Measurements from ENCODE around the gene GPATCH8. TPM values are rescaled to one million over a fixed set of nuclear protein-coding genes. Genes with fewer than 3 reads are reported as not detected.
A peak's percentile ranks its signal among the peaks of the same experiment; 100 is the strongest.

Gene GPATCH8
- total RNA-seq, result 10 to 100 TPM; 45.4 to 49.7 TPM

DNA sequence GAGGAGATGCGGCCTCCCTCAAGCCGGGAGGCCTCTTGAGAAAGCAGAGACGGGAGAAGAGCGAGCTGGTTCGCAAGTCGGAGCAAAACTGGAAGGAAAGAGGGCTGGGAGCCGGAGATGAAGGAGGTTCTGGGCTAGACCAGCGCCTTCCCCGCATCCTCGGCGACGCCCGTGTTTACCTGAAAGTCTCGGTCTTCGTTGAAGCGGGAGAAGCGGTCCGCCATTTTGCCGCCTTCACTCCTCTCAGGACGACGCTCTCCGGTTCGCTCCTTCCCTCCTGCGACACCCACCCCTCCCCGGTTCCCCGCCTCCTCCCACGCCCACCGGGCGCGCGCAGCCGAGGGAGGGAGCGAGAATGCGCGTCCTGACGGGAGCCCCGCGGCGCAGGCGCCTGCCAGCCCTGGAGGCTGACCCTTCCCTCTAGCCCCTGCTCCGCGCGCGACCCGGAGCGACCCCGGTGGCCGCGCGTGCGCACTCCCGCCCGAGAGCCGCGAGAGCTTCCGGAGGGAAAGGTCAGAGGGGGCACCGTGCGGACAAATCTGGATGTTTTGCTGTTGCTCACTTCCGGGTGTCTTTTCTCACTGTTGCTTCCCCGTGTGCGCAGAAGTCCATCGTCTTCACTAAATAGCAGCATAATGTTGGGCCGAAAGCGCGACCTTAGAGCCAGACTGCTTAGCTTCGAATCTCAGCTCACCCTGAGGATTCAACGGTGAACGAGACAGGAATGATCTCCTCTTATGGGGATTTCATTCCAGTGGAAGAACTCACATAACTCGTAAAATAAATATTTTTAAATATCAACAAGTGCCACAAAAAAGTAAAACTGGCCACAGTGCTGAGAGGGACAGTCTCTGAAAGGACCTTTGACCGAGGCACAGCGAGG, at the start of gene GPATCH8:
Gene GPATCH8, minus strand, starts transcription at position 260 of the 883 bp plus-strand sequence. Its CDS starts 36 bp downstream, at position 224.
- Mint-ChIP-seq H3K27ac (peak within 1 kb of the TSS; percentile 97), H3K4me1 (ENCODE audit: low read depth) (peaks cover 38% of the 10 kb centered on the region), H3K4me3 (peak within 1 kb of the TSS; percentile 89 to 99), H3K27me3 (ENCODE audit: low read depth) (no peaks in the 10 kb centered on the region), H3K9me3 (no peaks in the 10 kb centered on the region), H3K36me3 (ENCODE audit: insufficient read depth in 2 of 2) (peaks cover 3 to 4% of the 10 kb centered on the region in 2 donors)
- DNase-seq (peak; percentile 96 to 98), ATAC-seq (replicated peaks in 1 of 2) (peak; percentile 96)

- no peaks in the 10 kb centered on the region for H3K9me3 Mint-ChIP-seq
- no peaks in the 10 kb centered on the region for H3K36me3 Mint-ChIP-seq (ENCODE audit: insufficient read depth in 2 of 2)
- no peak overlapping the region for H3K27ac Mint-ChIP-seq
- H3K27me3 Mint-ChIP-seq (ENCODE audit: low read depth), result peaks cover 52% of the 10 kb centered on the region
- H3K4me1 Mint-ChIP-seq (ENCODE audit: low read depth), result peaks cover 17% of the 10 kb centered on the region
- ATAC-seq (replicated peaks in 1 of 2) (no peak), DNase-seq (no peak)
- H3K4me3 Mint-ChIP-seq, result no peak overlapping the region
Measured at GRCh38 chr17:44552361-44552760, 49.2 kb upstream of the GPATCH8 start.

DNA sequence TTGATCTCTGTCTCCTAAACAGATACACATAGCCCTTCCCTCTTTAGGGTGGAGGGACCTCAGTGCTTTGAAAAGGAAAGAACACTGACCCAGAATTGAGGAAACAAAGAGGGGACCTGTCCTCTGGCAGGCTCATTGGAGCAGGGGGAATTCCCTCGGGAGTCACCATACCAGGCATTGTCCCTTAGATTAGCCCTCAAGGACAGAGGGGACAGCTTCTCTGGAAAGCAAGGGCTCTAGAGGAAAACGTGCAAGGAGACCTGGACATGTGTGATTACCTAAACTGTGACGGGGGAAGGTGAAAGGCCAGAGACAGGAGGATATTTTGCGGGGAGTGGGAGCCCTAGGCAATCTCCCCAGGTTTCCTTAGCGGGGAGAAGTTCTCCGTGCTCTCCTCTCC, 46.5 kb upstream of the GPATCH8 start:
- peaks cover 8% of the 10 kb centered on the region for H3K4me1 Mint-ChIP-seq (ENCODE audit: low read depth)
- no peaks in the 10 kb centered on the region for H3K36me3 Mint-ChIP-seq (ENCODE audit: insufficient read depth in 2 of 2)
- peaks cover 33% of the 10 kb centered on the region for H3K27me3 Mint-ChIP-seq (ENCODE audit: low read depth)
- ATAC-seq (replicated peaks in 1 of 2) (no peak), DNase-seq (no peak)
- no peak overlapping the region for H3K27ac Mint-ChIP-seq
- H3K9me3 Mint-ChIP-seq, result no peaks in the 10 kb centered on the region
- H3K4me3 Mint-ChIP-seq, result no peak overlapping the region

- DNase-seq, result no peak
- H3K4me1 Mint-ChIP-seq (ENCODE audit: low read depth), result peaks cover 8% of the 10 kb centered on the region
- H3K27me3 Mint-ChIP-seq (ENCODE audit: low read depth), result peaks cover 42% of the 10 kb centered on the region
- no peak overlapping the region for H3K4me3 Mint-ChIP-seq
- no peaks in the 10 kb centered on the region for H3K36me3 Mint-ChIP-seq (ENCODE audit: insufficient read depth in 2 of 2)
- H3K9me3 Mint-ChIP-seq, result no peaks in the 10 kb centered on the region
- H3K27ac Mint-ChIP-seq, result no peak overlapping the region
- no peak for ATAC-seq (replicated peaks in 1 of 2)
Measured at GRCh38 chr17:44548376-44549230, 45.4 kb upstream of the GPATCH8 start.

GRCh38 chr17:44547625-44548267, 44.5 kb upstream of the GPATCH8 start:
- Mint-ChIP-seq H3K9me3 (no peaks in the 10 kb centered on the region), H3K4me3 (no peak overlapping the region), H3K4me1 (ENCODE audit: low read depth) (peaks cover 8% of the 10 kb centered on the region), H3K27ac (no peak overlapping the region), H3K36me3 (ENCODE audit: insufficient read depth in 2 of 2) (no peaks in the 10 kb centered on the region), H3K27me3 (ENCODE audit: low read depth) (peaks cover 42% of the 10 kb centered on the region)
- ATAC-seq (replicated peaks in 1 of 2) (no peak), DNase-seq (no peak)

- Mint-ChIP-seq H3K27me3 (ENCODE audit: low read depth) (peaks cover 34% of the 10 kb centered on the region), H3K4me1 (ENCODE audit: low read depth) (peaks cover 8% of the 10 kb centered on the region), H3K36me3 (ENCODE audit: insufficient read depth in 2 of 2) (no peaks in the 10 kb centered on the region), H3K4me3 (no peak overlapping the region), H3K27ac (no peak overlapping the region), H3K9me3 (no peaks in the 10 kb centered on the region)
- ATAC-seq (replicated peaks in 1 of 2) (peak in 1 of 2 donors; percentile 38), DNase-seq (no peak)
Measured at GRCh38 chr17:44546671-44547606, 43.7 kb upstream of the GPATCH8 start.

DNA sequence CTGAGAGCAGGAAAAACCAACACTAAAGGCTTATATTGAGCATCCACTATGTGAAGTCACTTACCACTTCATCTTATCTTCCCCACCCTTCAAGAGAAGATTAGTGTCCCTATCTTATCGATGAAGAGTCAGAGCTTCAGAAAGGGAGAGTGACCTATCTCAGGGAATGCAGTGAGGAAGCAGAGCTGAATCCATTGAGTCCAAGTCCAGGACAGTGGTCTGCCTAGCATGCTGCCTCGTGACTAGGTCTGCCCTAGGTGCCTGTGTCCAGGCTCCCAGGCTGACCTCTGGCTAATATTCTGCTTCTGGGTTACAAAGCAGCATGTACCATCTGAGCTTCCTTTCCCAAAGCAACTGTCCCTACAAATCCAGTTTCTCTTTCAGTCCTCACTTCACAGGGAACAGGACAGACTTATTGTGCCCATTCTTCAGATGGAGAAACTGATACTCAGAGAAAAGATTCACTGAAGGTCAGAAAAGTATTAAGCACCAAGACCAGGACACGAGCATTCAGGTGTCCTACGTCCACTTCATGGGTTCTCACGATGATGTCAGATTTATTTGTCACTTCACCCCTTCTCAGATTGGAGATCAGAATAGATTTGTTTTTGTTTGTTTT, 40.8 kb upstream of the GPATCH8 start:
- no peak overlapping the region for H3K27ac Mint-ChIP-seq
- peaks cover 8% of the 10 kb centered on the region for H3K4me1 Mint-ChIP-seq (ENCODE audit: low read depth)
- H3K9me3 Mint-ChIP-seq, result no peaks in the 10 kb centered on the region
- no peaks in the 10 kb centered on the region for H3K36me3 Mint-ChIP-seq (ENCODE audit: insufficient read depth in 2 of 2)
- ATAC-seq (replicated peaks in 1 of 2), result no peak
- peaks cover 21% of the 10 kb centered on the region for H3K27me3 Mint-ChIP-seq (ENCODE audit: low read depth)
- DNase-seq, result no peak
- H3K4me3 Mint-ChIP-seq, result no peak overlapping the region

- H3K36me3 Mint-ChIP-seq (ENCODE audit: insufficient read depth in 2 of 2), result no peaks in the 10 kb centered on the region
- ATAC-seq (replicated peaks in 1 of 2) (no peak), DNase-seq (no peak)
- peaks cover 8% of the 10 kb centered on the region for H3K4me1 Mint-ChIP-seq (ENCODE audit: low read depth)
- H3K4me3 Mint-ChIP-seq, result no peak overlapping the region
- peaks cover 21% of the 10 kb centered on the region for H3K27me3 Mint-ChIP-seq (ENCODE audit: low read depth)
- H3K27ac Mint-ChIP-seq, result no peak overlapping the region
- no peaks in the 10 kb centered on the region for H3K9me3 Mint-ChIP-seq
Measured at GRCh38 chr17:44543213-44543904, 40.2 kb upstream of the GPATCH8 start.

DNA sequence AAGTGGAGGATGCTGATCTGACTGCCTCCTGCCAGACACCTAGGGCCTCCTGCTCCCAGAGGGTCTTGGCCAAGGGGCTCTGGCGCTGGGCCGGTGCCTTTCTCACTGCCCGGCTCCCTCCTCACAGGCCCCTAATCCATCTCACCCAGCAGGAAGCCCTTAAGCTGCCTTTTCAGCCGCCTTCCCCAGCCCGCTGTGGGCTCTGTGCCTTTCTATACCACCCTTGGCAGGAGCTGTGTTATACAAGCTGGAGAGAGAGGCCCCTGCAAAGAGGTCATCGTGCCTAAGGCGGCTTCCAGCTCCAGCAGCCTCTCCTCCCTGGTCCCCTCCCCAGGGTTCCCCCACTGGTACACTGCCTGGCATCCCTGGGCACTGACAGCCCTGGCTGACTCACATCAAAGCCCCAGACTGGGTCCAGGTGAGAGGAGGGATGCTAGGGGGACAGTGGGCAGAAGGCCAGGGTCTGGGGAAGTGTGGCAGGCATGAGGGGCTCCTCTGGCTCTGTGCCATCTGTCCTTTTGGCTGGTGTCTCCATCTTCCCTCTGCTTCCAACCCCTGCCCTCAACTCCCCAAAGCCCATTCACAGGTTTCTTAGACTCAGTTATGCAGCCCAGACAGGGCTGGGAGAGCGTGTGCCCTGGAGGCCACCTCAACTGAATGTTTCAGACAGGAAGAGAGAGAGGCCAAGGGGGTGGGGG, 38.8 kb upstream of the GPATCH8 start:
- H3K4me3 Mint-ChIP-seq, result no peak overlapping the region
- H3K27ac Mint-ChIP-seq, result no peak overlapping the region
- H3K9me3 Mint-ChIP-seq, result no peaks in the 10 kb centered on the region
- no peaks in the 10 kb centered on the region for H3K36me3 Mint-ChIP-seq (ENCODE audit: insufficient read depth in 2 of 2)
- no peak for DNase-seq
- H3K4me1 Mint-ChIP-seq (ENCODE audit: low read depth), result peaks cover 5% of the 10 kb centered on the region
- no peak for ATAC-seq (replicated peaks in 1 of 2)
- H3K27me3 Mint-ChIP-seq (ENCODE audit: low read depth), result peaks cover 15% of the 10 kb centered on the region

GRCh38 chr17:44540246-44541084, 37.3 kb upstream of the GPATCH8 start:
- no peak overlapping the region for H3K4me3 Mint-ChIP-seq
- ATAC-seq (replicated peaks in 1 of 2), result no peak
- no peaks in the 10 kb centered on the region for H3K36me3 Mint-ChIP-seq (ENCODE audit: insufficient read depth in 2 of 2)
- no peaks in the 10 kb centered on the region for H3K9me3 Mint-ChIP-seq
- no peak overlapping the region for H3K27ac Mint-ChIP-seq
- no peak for DNase-seq
- H3K27me3 Mint-ChIP-seq (ENCODE audit: low read depth), result peaks cover 9% of the 10 kb centered on the region
- H3K4me1 Mint-ChIP-seq (ENCODE audit: low read depth), result no peaks in the 10 kb centered on the region

Measured in activated T-cell treated with anti-CD3 and anti-CD28 coated beads, Interleukin-2, amount 50 U/mL, for 72 hours (primary cell).